WERI-Rb-1 (cell line): ENCODE results near the gene SPDYE2.
"Not testable (repeated sequence)": the region's sequence is repeated elsewhere in the genome, so short reads cannot be mapped to it uniquely, and the experiment has no call there.

Source experiments
- DNase-seq: peaks from one replicate; pipeline ENCODE4 v3.0.0-alpha.2; 2020
- H3K27ac ChIP-seq: fragments of 250-450 bp; sonication (Bioruptor Pico); 2 replicates; pipeline ENCODE4 v1.5.1; 2020; ENCODE audit warnings: mild to moderate bottlenecking, moderate library complexity
- H3K27me3 ChIP-seq: fragments of 250-450 bp; sonication (Bioruptor Pico); 2 replicates; pipeline ENCODE4 v1.5.1; 2021; ENCODE audit warnings: mild to moderate bottlenecking, low read depth, moderate library complexity; ENCODE audit not compliant: insufficient read depth, severe bottlenecking
- H3K36me3 ChIP-seq: fragments of 250-450 bp; sonication (Bioruptor Pico); 2 replicates; pipeline ENCODE4 v1.5.1; 2020; ENCODE audit warnings: mild to moderate bottlenecking, moderate library complexity
- H3K4me3 ChIP-seq: 2 replicates; pipeline ENCODE4 v1.5.1; 2011; ENCODE audit warnings: low read depth, mild to moderate bottlenecking, control low read depth, low read length
- H3K9me3 ChIP-seq: fragments of 250-450 bp; sonication (Bioruptor Pico); 2 replicates; pipeline ENCODE4 v1.5.1; 2021; ENCODE audit warnings: mild to moderate bottlenecking, moderate library complexity; ENCODE audit not compliant: severe bottlenecking
- CTCF ChIP-seq: IDR thresholded peaks from 2 replicates; pipeline ENCODE4 v1.5.1; 2011; ENCODE audit warnings: low read depth, mild to moderate bottlenecking, control low read depth, inconsistent platforms, low read length

The SPDYE2 gene

DNA sequence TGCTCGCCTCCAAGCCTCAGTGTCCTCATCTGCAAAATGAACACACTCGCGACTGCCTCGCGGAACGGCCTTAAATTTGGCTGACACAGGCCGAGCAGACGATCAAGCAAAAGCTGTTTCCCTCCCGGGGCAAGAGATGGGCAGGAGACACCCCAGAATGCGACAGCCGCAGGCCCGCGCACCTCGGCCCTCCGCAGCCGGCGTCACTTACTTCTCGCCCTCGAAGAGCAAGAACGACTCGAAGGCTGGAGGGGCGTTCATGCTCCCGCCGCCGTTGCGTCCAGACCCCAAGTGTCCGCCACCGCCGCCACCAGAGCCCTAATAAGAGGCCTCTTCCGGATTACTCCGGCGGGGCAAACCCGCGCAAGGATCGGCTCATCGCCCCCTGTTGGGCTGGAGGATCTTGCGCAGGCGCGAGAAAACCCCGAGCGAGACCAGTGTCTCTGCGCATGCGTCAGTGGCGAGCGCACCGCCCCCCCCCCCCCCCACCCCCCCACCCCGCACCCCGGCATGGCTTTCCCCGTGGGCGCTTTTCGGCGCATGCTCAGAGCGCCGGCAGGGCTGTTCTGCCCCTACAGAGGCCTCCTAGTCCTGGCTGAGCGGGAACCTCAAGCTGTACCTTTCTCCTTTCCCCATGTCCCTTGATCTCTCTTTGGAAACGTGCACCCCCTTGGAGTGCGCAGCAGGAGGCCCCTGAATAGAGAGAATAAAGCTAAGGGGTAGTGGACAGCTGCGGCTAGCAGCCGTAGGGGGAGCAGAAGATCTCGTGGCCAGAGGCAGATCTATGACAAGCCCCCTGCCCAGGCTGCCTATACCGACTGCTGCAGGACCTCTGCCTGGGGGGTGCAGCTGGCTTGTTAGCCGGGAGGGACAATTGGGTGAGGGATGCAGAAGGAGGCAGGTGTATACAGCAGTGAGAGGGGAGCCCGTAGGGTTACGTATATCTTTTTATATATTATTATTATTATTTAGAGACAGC is 21.5 kb downstream of the SPDYE2 start, which contains the start of gene POLR2J3:
Gene POLR2J3, minus strand, starts transcription at position 323 of the 979 bp plus-strand sequence. Its CDS starts 62 bp downstream, at position 261.
- H3K9me3 ChIP-seq, H3K27me3 ChIP-seq, H3K36me3 ChIP-seq: not testable (repeated sequence)
- peak; percentile 55 for TF ChIP-seq CTCF
- peak; percentile 99 for DNase-seq
- H3K4me3 ChIP-seq: peak within 1 kb of the TSS; percentile 73
- H3K27ac ChIP-seq: peak within 1 kb of the TSS; percentile 81

DNA sequence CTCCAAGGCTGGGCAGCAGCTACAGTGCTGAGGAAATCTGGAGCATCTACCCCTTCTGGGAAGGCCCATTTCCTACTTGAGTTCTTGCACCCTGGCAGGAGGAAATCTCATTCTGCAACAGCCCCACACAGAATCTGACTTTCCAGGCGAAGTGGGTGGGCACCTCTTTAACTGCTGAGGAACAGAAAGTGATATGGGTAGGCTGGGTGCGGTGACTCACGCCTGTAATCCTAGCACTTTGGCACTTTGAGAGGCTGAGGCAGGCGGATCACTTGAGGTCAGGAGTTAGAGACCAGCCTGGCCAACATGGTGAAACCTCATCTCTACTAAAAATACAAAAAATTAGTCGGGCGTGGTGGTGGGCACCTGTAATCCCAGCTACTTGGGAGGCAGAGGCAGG is 23.6 kb downstream of the SPDYE2 start:
- H3K4me3 ChIP-seq, H3K36me3 ChIP-seq, H3K27me3 ChIP-seq, DNase-seq, H3K27ac ChIP-seq, H3K9me3 ChIP-seq: not testable (repeated sequence)

DNA sequence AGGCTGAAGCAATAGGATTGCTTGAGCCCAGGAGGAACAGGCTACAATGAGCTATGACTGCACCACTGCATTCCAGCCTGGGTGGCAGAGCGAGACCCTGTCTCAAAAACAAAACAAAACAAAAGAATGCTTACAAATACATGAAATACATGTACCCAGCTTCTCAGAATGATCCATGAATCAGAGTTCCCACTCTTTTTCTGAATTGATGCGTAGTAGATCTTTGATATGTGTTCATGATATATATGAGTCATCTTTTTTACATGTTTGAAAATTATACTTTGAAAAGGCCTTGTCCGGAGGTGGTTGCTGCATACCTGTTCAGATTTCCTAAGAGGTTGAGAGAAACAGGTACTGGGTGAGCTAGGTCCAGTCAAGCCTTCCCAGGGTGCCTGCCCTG is 25.3 kb downstream of the SPDYE2 start:
- H3K27ac ChIP-seq, H3K36me3 ChIP-seq, DNase-seq, H3K4me3 ChIP-seq, H3K9me3 ChIP-seq, H3K27me3 ChIP-seq: not testable (repeated sequence)

GRCh38 chr7:102577315-102578240 is 26.6 kb downstream of the SPDYE2 start:
- not testable (repeated sequence) for DNase-seq, H3K27me3 ChIP-seq, H3K9me3 ChIP-seq, H3K4me3 ChIP-seq, H3K36me3 ChIP-seq, H3K27ac ChIP-seq

DNA sequence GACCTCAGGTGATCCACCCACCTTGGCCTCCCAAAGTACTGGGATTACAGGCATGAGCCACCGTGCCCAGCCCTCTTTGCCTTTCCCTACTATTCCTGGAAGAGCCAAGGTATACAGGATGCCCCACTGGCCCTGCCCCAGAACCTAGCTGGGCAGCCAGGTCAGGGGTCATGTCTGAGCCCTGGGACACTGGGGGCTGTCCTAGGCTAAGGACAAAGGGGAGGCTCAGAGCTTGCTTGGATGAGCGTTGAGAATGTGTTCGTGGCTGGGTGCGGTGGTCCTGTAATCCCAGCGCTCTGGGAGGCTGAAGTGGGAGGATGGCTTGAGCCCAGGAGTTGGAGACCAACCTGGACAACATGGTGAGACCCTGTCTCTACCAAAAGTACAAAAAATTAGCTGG is 27.5 kb downstream of the SPDYE2 start:
- H3K4me3 ChIP-seq, DNase-seq, H3K36me3 ChIP-seq, H3K9me3 ChIP-seq, H3K27ac ChIP-seq, H3K27me3 ChIP-seq: not testable (repeated sequence)

- H3K27ac ChIP-seq, H3K36me3 ChIP-seq, DNase-seq, H3K9me3 ChIP-seq, H3K27me3 ChIP-seq, H3K4me3 ChIP-seq: not testable (repeated sequence)
These were observed 30.7 kb downstream of the SPDYE2 start for GRCh38 chr7:102581722-102582121.

- not testable (repeated sequence) for H3K36me3 ChIP-seq, H3K4me3 ChIP-seq, H3K9me3 ChIP-seq, H3K27ac ChIP-seq, DNase-seq, H3K27me3 ChIP-seq
These were observed 32.5 kb downstream of the SPDYE2 start for GRCh38 chr7:102583495-102583894.

DNA sequence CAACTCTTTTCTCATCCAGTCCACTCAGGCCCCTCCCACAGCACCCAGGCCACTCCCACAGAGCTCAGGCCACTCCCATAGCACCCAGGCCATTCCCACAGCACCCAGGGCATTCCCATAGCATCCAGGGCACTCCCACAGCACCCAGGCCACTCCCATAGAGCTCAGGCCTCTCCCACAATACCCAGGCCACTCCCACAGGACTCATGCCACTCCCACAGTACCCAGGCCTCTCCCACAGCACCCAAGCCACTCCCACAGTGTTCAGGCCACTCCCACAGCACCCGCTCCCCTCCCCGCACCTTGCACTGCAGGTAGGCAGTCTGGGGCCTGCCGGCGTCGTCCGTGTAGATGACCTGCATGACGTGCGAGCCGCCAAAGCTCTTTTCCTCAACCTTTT is 38.8 kb downstream of the SPDYE2 start:
- H3K27me3 ChIP-seq, H3K27ac ChIP-seq, H3K36me3 ChIP-seq, H3K4me3 ChIP-seq, DNase-seq, H3K9me3 ChIP-seq: not testable (repeated sequence)

- not testable (repeated sequence) for H3K36me3 ChIP-seq, H3K9me3 ChIP-seq, H3K4me3 ChIP-seq, H3K27me3 ChIP-seq, H3K27ac ChIP-seq
- peak; percentile 98 for DNase-seq
These were observed 41.5 kb downstream of the SPDYE2 start for GRCh38 chr7:102592477-102593019.

- not testable (repeated sequence) for H3K27ac ChIP-seq, H3K27me3 ChIP-seq, DNase-seq, H3K4me3 ChIP-seq, H3K9me3 ChIP-seq, H3K36me3 ChIP-seq
These were observed 42.8 kb downstream of the SPDYE2 start for GRCh38 chr7:102593637-102594334.

DNA sequence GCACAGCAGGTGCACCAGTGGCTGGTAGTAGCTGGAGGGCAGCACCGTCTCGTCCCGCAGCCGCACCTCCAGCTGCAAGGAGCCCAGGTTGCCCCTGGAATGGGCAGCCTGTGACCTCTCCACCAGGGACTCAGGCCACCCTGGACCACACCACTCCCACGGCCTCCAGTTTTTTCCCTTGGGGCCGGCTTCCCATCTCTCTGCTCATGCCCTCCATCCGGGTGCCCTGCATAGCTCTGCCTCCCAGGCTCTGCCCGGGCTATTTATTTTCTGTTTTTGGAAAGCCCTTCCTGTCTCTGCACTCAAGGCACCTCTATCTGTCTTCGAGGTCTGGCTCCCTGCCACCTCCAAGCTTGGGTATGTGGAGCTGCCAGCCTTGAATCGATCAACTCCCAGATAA is 45.0 kb downstream of the SPDYE2 start:
- not testable (repeated sequence) for DNase-seq, H3K27ac ChIP-seq

DNA sequence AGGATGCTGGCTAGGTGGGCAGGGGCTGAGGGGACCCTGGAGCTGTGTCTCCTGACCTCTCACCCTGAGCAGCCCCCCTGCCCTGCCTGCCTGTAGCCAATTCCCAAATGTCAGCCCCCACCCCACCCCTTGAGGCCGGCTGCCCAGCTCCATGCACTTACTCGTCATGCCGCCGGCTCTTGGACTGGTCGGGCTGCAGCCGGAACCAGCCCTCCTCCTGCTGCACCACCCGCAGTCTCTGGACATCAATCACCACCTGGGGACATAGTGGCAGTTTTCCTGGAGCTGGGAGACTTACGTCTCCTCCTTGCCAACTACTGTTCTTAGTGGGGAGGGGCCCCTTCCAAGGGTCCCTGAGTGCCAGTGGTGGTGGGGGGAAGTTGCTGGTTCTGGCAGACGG is 48.7 kb downstream of the SPDYE2 start:
- not testable (repeated sequence) for H3K27me3 ChIP-seq, H3K9me3 ChIP-seq, H3K4me3 ChIP-seq, H3K36me3 ChIP-seq, DNase-seq, H3K27ac ChIP-seq

More for the DNA sequence above, 45.0 kb downstream of the SPDYE2 start:
- not testable (repeated sequence) for H3K36me3 ChIP-seq, H3K27me3 ChIP-seq, H3K9me3 ChIP-seq, H3K4me3 ChIP-seq
